ENCODE measurements around the gene PHYHD1.

- TF ChIP-seq CTCF (IDR thresholded peaks at IDR 0.05) (no peak), POLR2A (IDR thresholded peaks at IDR 0.05) (no peak)
Observed at GRCh38 chr9:128923493-128923883, 2.7 kb downstream of the PHYHD1 start.
